ENCODE data around the gene UPK3BL1. TPM values are rescaled to one million over a fixed set of nuclear protein-coding genes. Genes with fewer than 3 reads are reported as not detected.
"Not testable (repeated sequence)": the region's sequence is repeated elsewhere in the genome, so short reads cannot be mapped to it uniquely, and the experiment has no call there.

UPK3BL1 gene
- total RNA-seq, 2 experiments from 2014 or later, result 12.2 to 13.9 TPM

GRCh38 chr7:102649924-102650323 is 7.3 kb upstream of the UPK3BL1 start, which contains the start of gene SPDYE2B:
Gene SPDYE2B (plus strand): TSS chr7:102650319. CDS start chr7:102652349, 2,030 bp downstream.
- H3K9me3 Mint-ChIP-seq; H3K27me3 Mint-ChIP-seq; H3K36me3 Mint-ChIP-seq (ENCODE audit: low read depth); H3K27ac Mint-ChIP-seq; DNase-seq; H3K4me3 Mint-ChIP-seq; CTCF ChIA-PET; H3K4me1 Mint-ChIP-seq; POLR2A ChIA-PET: not testable (repeated sequence)

GRCh38 chr7:102647813-102648212 is 5.2 kb upstream of the UPK3BL1 start:
- H3K27ac Mint-ChIP-seq; H3K27me3 Mint-ChIP-seq; DNase-seq; CTCF ChIA-PET; H3K4me3 Mint-ChIP-seq; POLR2A ChIA-PET; H3K4me1 Mint-ChIP-seq; H3K36me3 Mint-ChIP-seq (ENCODE audit: low read depth); H3K9me3 Mint-ChIP-seq: not testable (repeated sequence)

- H3K27ac Mint-ChIP-seq; H3K4me3 Mint-ChIP-seq; H3K36me3 Mint-ChIP-seq (ENCODE audit: low read depth); H3K9me3 Mint-ChIP-seq; POLR2A ChIA-PET; CTCF ChIA-PET; H3K4me1 Mint-ChIP-seq; H3K27me3 Mint-ChIP-seq; DNase-seq: not testable (repeated sequence)
Observed at GRCh38 chr7:102643404-102643803, 813 bp upstream of the UPK3BL1 start.

GRCh38 chr7:102638848-102639247 is 3.7 kb downstream of the UPK3BL1 start:
- CTCF ChIA-PET; H3K27ac Mint-ChIP-seq; H3K4me3 Mint-ChIP-seq; POLR2A ChIA-PET; H3K36me3 Mint-ChIP-seq (ENCODE audit: low read depth); DNase-seq; H3K27me3 Mint-ChIP-seq; H3K9me3 Mint-ChIP-seq; H3K4me1 Mint-ChIP-seq: not testable (repeated sequence)

GRCh38 chr7:102636956-102637355 is 5.6 kb downstream of the UPK3BL1 start:
- H3K27ac Mint-ChIP-seq; H3K27me3 Mint-ChIP-seq; POLR2A ChIA-PET; DNase-seq; H3K4me1 Mint-ChIP-seq; H3K4me3 Mint-ChIP-seq; CTCF ChIA-PET; H3K9me3 Mint-ChIP-seq; H3K36me3 Mint-ChIP-seq (ENCODE audit: low read depth): not testable (repeated sequence)

GRCh38 chr7:102635354-102635753 is 7.2 kb downstream of the UPK3BL1 start:
- DNase-seq; H3K9me3 Mint-ChIP-seq; POLR2A ChIA-PET; H3K27ac Mint-ChIP-seq; H3K4me3 Mint-ChIP-seq; CTCF ChIA-PET; H3K27me3 Mint-ChIP-seq; H3K4me1 Mint-ChIP-seq; H3K36me3 Mint-ChIP-seq (ENCODE audit: low read depth): not testable (repeated sequence)

- H3K27me3 Mint-ChIP-seq; H3K27ac Mint-ChIP-seq; POLR2A ChIA-PET; H3K4me1 Mint-ChIP-seq; H3K4me3 Mint-ChIP-seq; CTCF ChIA-PET; DNase-seq; H3K36me3 Mint-ChIP-seq (ENCODE audit: low read depth); H3K9me3 Mint-ChIP-seq: not testable (repeated sequence)
Observed at GRCh38 chr7:102634299-102634698, 8.3 kb downstream of the UPK3BL1 start.

- not testable (repeated sequence) for H3K4me3 Mint-ChIP-seq
Observed at GRCh38 chr7:102630622-102631021, 12.0 kb downstream of the UPK3BL1 start.

GRCh38 chr7:102627271-102627904 is 15.2 kb downstream of the UPK3BL1 start:
- POLR2A ChIA-PET; H3K36me3 Mint-ChIP-seq (ENCODE audit: low read depth); H3K4me1 Mint-ChIP-seq; DNase-seq; H3K27me3 Mint-ChIP-seq; CTCF ChIA-PET; H3K27ac Mint-ChIP-seq; H3K4me3 Mint-ChIP-seq; H3K9me3 Mint-ChIP-seq: not testable (repeated sequence)

More at GRCh38 chr7:102630622-102631021, 12.0 kb downstream of the UPK3BL1 start:
- H3K9me3 Mint-ChIP-seq; H3K27ac Mint-ChIP-seq; DNase-seq; CTCF ChIA-PET; H3K36me3 Mint-ChIP-seq (ENCODE audit: low read depth); H3K4me1 Mint-ChIP-seq; H3K27me3 Mint-ChIP-seq; POLR2A ChIA-PET: not testable (repeated sequence)

- H3K27me3 Mint-ChIP-seq; DNase-seq; H3K36me3 Mint-ChIP-seq (ENCODE audit: low read depth); H3K4me3 Mint-ChIP-seq; H3K27ac Mint-ChIP-seq; H3K9me3 Mint-ChIP-seq; H3K4me1 Mint-ChIP-seq; POLR2A ChIA-PET; CTCF ChIA-PET: not testable (repeated sequence)
Observed at GRCh38 chr7:102618122-102618521, 24.5 kb downstream of the UPK3BL1 start.

- H3K9me3 Mint-ChIP-seq; H3K27ac Mint-ChIP-seq; POLR2A ChIA-PET; H3K4me3 Mint-ChIP-seq; H3K36me3 Mint-ChIP-seq (ENCODE audit: low read depth); H3K4me1 Mint-ChIP-seq; CTCF ChIA-PET; H3K27me3 Mint-ChIP-seq; DNase-seq: not testable (repeated sequence)
Observed at GRCh38 chr7:102616507-102617125, 26.0 kb downstream of the UPK3BL1 start, which contains the start of gene RASA4. Gene RASA4 (minus strand): TSS chr7:102616756. CDS start chr7:102616689, 67 bp downstream.

GRCh38 chr7:102615930-102616329 is 26.7 kb downstream of the UPK3BL1 start:
- H3K27me3 Mint-ChIP-seq; H3K9me3 Mint-ChIP-seq; POLR2A ChIA-PET; H3K4me3 Mint-ChIP-seq; H3K36me3 Mint-ChIP-seq (ENCODE audit: low read depth); CTCF ChIA-PET; DNase-seq; H3K4me1 Mint-ChIP-seq; H3K27ac Mint-ChIP-seq: not testable (repeated sequence)

GRCh38 chr7:102614873-102615272 is 27.7 kb downstream of the UPK3BL1 start:
- H3K4me1 Mint-ChIP-seq; H3K9me3 Mint-ChIP-seq; H3K27me3 Mint-ChIP-seq; H3K27ac Mint-ChIP-seq; H3K36me3 Mint-ChIP-seq (ENCODE audit: low read depth); DNase-seq; CTCF ChIA-PET; H3K4me3 Mint-ChIP-seq; POLR2A ChIA-PET: not testable (repeated sequence)

GRCh38 chr7:102614346-102614697 is 28.3 kb downstream of the UPK3BL1 start:
- CTCF ChIA-PET; H3K9me3 Mint-ChIP-seq; H3K27me3 Mint-ChIP-seq; DNase-seq; POLR2A ChIA-PET; H3K27ac Mint-ChIP-seq; H3K4me1 Mint-ChIP-seq; H3K36me3 Mint-ChIP-seq (ENCODE audit: low read depth); H3K4me3 Mint-ChIP-seq: not testable (repeated sequence)

Measured in activated CD4-positive, alpha-beta memory T cell treated with anti-CD3 and anti-CD28 coated beads, Interleukin-2, amount 10 ng/mL, durations not matched to agents 7 days and 5 days (primary cell).